Thyroid gland (tissue), 4 donors: Measurements from ENCODE around the gene YRDC.

ENCODE experiments used
- CTCF ChIP-seq, 6 experiments: fragments of 200-600 bp in 3 of 6; fragments of 450-650 bp in 3 of 6; sonication (generic) in 3 of 6; IDR thresholded peaks; one replicate each; pipeline ENCODE4 v1.5.1; 2016 to 2019; ENCODE audit warnings: antibody characterized with exemption in 6 of 6, mild to moderate bottlenecking in 2 of 6, inconsistent platforms in 1 of 6, moderate library complexity in 1 of 6
- POLR2A ChIP-seq, 2 donors: fragments of 450-650 bp; IDR thresholded peaks; one replicate each; pipeline ENCODE4 v1.6.1; 2017; ENCODE audit warnings: antibody characterized with exemption in 2 of 2, mild to moderate bottlenecking in 2 of 2, moderate library complexity in 1 of 2

GRCh38 chr1:37841652-37842051 is 33.6 kb upstream of the YRDC start:
- no peak for TF ChIP-seq CTCF (IDR thresholded peaks at IDR 0.05)
- no peak for TF ChIP-seq POLR2A (IDR thresholded peaks at IDR 0.05)
